Left lung (tissue), 10 donors: ENCODE data around the gene MED26. TPM values are rescaled to one million over a fixed set of nuclear protein-coding genes. Genes with fewer than 3 reads are reported as not detected.
"Not testable (repeated sequence)": the region's sequence is repeated elsewhere in the genome, so short reads cannot be mapped to it uniquely, and the experiment has no call there.

Source experiments
- ATAC-seq: fragments of 200-7000 bp; cut with Tn5 transposase; one replicate; pipeline ENCODE4 v1.9.1; 2020; ENCODE audit warnings: moderate library complexity
- DNase-seq, 4 donors: peaks; one replicate each; pipeline ENCODE4 v3.0.0-alpha.2; 2013 to 2020
- H3K27ac ChIP-seq, 2 donors: fragments of 200-600 bp; sonication (generic) in 1 of 2; one replicate each; pipeline versions ENCODE4 v1.5.0 to v1.8.0; 2020 to 2021
- H3K27me3 ChIP-seq, 2 donors: fragments of 200-600 bp; sonication (generic) in 1 of 2; one replicate each; pipeline versions ENCODE4 v1.5.0 to v1.8.0; 2020 to 2021
- H3K36me3 ChIP-seq, 2 donors: fragments of 200-600 bp; sonication (generic) in 1 of 2; one replicate each; pipeline versions ENCODE4 v1.5.0 to v1.8.0; 2020 to 2021
- H3K4me1 ChIP-seq, 2 donors: fragments of 200-600 bp; one replicate each; pipeline ENCODE4 v1.8.0; 2021
- H3K4me3 ChIP-seq, 2 donors: fragments of 200-600 bp; sonication (generic) in 1 of 2; one replicate each; pipeline versions ENCODE4 v1.5.0 to v1.8.0; 2020 to 2021; ENCODE audit warnings: mild to moderate bottlenecking in 1 of 2
- H3K9me3 ChIP-seq, 2 donors: fragments of 200-600 bp; sonication (generic) in 1 of 2; one replicate each; pipeline versions ENCODE4 v1.5.0 to v1.8.0; 2020 to 2021
- intact Hi-C, 2 donors: fragments of 100-400 bp; cut with DNase I; formaldehyde crosslinking; loops; one replicate each; pipeline versions ENCODE4 v1.11.2 to v1.14.2; 2022
- polyA plus RNA-seq, 6 donors: library from polyadenylated mRNA; unstranded; fragments of 120-200 nt; gene quantifications; one replicate each; pipeline ENCODE4 v1.2.1, GENCODE V29; 2013; ENCODE audit not compliant: insufficient read length in 6 of 6
- total RNA-seq, 2 donors: library from RNA; stranded (reverse); fragmentation: NEBNext Ultra II Directional; extraction: Animal tissue kit (Norgen Biotek cat#: 25700); gene quantifications; one replicate each; pipeline ENCODE4 v1.2.1, GENCODE V29; 2021
- TF ChIP-seq, protein P1 (sequence below), 2 donors: fragments of 200-600 bp; sonication (generic) in 1 of 2; IDR thresholded peaks; one replicate each; pipeline versions ENCODE4 v1.5.0 to v1.8.0; 2021; ENCODE audit warnings: antibody characterized with exemption in 2 of 2
- donor health status: DM: no; HTN: yes; CAD: no.
- donor health status: DM: no; HTN: no; CAD: no.

Gene MED26
- total and polyA plus RNA-seq, 8 donors = 7.0 to 10.3 (median 8.8) TPM

DNA sequence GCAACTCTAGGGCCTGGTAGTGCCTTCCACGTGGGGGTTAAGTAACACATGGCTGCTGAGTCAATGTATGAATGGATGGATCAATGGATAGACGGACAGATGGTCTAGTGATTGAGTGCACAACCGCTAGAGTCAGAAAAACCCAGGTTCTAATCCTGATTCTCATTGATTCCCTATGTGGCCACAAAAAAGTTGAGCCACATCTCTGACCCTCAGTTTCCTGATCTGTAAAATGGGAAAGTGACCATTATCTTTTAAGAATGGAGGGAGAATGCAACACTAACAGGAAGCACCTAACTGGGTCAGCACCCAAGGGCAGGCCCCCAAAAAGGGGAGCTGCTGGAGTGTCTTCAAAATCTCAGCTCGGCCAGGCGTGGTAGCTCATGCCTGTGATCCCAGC is 29.4 kb upstream of the MED26 start:
- peaks cover 0 to 62% of the 10 kb centered on the region in 2 donors for H3K36me3 ChIP-seq
- ATAC-seq = no peak
- no peaks in the 10 kb centered on the region for H3K27me3 ChIP-seq
- intact Hi-C loops = no loop called here
- TF ChIP-seq, protein P1, sequence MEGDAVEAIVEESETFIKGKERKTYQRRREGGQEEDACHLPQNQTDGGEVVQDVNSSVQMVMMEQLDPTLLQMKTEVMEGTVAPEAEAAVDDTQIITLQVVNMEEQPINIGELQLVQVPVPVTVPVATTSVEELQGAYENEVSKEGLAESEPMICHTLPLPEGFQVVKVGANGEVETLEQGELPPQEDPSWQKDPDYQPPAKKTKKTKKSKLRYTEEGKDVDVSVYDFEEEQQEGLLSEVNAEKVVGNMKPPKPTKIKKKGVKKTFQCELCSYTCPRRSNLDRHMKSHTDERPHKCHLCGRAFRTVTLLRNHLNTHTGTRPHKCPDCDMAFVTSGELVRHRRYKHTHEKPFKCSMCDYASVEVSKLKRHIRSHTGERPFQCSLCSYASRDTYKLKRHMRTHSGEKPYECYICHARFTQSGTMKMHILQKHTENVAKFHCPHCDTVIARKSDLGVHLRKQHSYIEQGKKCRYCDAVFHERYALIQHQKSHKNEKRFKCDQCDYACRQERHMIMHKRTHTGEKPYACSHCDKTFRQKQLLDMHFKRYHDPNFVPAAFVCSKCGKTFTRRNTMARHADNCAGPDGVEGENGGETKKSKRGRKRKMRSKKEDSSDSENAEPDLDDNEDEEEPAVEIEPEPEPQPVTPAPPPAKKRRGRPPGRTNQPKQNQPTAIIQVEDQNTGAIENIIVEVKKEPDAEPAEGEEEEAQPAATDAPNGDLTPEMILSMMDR (IDR thresholded peaks at IDR 0.05) = no peak
- no peak overlapping the region for H3K4me3 ChIP-seq
- peaks cover 13 to 38% of the 10 kb centered on the region in 2 donors for H3K4me1 ChIP-seq
- H3K9me3 ChIP-seq = no peaks in the 10 kb centered on the region
- H3K27ac ChIP-seq = no peak overlapping the region
- DNase-seq = no peak

DNA sequence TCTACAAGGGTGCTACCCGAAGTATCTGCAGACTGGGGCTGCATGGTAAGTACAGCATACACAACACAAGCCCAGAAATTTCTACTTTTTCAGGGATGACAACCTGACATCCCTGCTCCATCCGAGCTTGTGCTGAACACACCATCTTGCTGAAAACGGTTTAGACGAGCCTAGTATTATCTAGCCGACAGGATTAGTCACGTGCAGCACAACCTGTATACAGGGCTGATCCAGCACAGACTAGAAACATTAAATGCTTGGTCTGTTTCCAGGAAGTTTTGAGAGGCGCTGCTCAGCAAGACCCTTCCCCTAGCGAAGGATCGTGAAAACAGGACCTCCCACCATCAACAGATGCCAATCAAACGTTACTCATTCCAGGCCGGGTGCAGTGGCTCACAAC is 27.7 kb upstream of the MED26 start:
- Histone ChIP-seq H3K27ac (no peak overlapping the region), H3K4me1 (peaks cover 8 to 31% of the 10 kb centered on the region in 2 donors), H3K36me3 (peaks cover 0 to 77% of the 10 kb centered on the region in 2 donors), H3K9me3 (no peaks in the 10 kb centered on the region), H3K27me3 (no peaks in the 10 kb centered on the region), H3K4me3 (no peak overlapping the region)
- intact Hi-C loops = no loop called here
- DNase-seq = no peak
- ATAC-seq = no peak
- TF ChIP-seq, protein P1 (IDR thresholded peaks at IDR 0.05) = no peak

DNA sequence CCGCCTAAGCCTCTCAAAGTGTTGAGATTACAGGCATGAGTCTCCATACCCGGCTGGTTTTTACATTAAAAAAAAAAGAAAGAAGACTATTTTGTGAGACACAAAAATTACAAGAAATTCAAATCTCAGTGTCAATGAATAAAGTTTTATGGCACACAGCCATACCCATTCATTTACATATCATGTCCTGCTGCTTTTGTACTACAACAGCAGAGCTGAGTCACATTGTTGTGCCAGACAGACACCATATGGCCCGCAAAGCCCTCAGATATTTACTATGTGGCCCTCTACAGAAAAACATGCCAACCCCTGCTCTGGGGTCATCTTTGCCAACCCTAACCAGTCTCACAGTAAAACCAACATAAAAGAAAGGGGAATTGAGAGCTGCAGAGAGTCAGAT is 26.6 kb upstream of the MED26 start:
- intact Hi-C loops = no loop called here
- no peaks in the 10 kb centered on the region for H3K9me3 ChIP-seq
- H3K27me3 ChIP-seq = no peaks in the 10 kb centered on the region
- DNase-seq (no peak), ATAC-seq (no peak)
- H3K4me3 ChIP-seq = no peak overlapping the region
- H3K4me1 ChIP-seq = peaks cover 8 to 42% of the 10 kb centered on the region in 2 donors
- no peak overlapping the region for H3K27ac ChIP-seq
- TF ChIP-seq, protein P1 (IDR thresholded peaks at IDR 0.05) = no peak
- peaks cover 0 to 80% of the 10 kb centered on the region in 2 donors for H3K36me3 ChIP-seq

DNA sequence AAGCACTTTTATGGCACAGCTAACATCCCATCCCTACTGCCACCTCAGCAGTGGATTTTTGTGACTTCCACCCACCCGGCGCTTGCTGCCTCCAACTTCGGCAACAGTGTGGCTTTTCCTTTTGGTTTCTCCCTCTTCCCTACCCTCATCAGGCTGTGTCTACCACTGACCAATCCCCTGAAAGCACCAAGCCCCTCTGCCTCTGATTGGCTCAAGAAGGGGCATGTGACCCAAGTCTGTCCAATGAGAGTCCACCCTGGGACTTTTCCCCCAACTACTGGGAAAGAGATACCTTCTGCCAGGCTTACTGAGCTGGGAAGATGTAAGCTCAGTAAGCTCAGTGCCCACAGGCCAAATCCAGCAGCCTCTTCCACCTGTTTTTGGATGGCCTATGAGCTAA is 26.1 kb upstream of the MED26 start:
- peaks cover 0 to 83% of the 10 kb centered on the region in 2 donors for H3K36me3 ChIP-seq

DNA sequence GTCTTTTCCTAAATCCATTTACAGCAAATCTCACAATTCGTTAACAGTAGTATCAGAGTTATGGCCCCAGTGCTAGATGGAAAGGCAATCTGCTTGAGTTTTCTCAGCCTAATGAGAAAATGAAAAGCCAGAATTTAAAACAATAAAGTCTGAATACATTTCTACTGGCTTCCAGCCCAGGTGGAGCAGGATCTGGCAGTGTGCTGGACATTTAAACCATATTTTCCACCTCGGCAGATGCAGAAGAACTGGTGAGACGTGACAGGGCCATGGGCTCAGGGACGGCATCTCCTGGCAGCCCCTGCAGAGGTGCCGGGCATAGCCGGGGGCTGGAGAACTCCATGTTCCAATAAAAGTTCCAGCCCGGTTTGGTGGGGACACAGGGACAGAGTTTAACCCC is 24.9 kb upstream of the MED26 start:
- no peak overlapping the region for H3K4me3 ChIP-seq
- H3K4me1 ChIP-seq = peaks cover 0 to 28% of the 10 kb centered on the region in 2 donors
- no peaks in the 10 kb centered on the region for H3K27me3 ChIP-seq
- no peak overlapping the region for H3K27ac ChIP-seq
- no peaks in the 10 kb centered on the region for H3K9me3 ChIP-seq
- no peak for ATAC-seq
- DNase-seq = no peak
- TF ChIP-seq, protein P1 (IDR thresholded peaks at IDR 0.05) = no peak
- intact Hi-C loops = no loop called here
- H3K36me3 ChIP-seq = peaks cover 0 to 88% of the 10 kb centered on the region in 2 donors

More for the DNA sequence above, 26.1 kb upstream of the MED26 start:
- peaks cover 6 to 40% of the 10 kb centered on the region in 2 donors for H3K4me1 ChIP-seq
- no peaks in the 10 kb centered on the region for H3K9me3 ChIP-seq
- no peak overlapping the region for H3K4me3 ChIP-seq
- no peaks in the 10 kb centered on the region for H3K27me3 ChIP-seq
- TF ChIP-seq, protein P1 (IDR thresholded peaks at IDR 0.05) = no peak
- no peak overlapping the region for H3K27ac ChIP-seq
- DNase-seq (no peak), ATAC-seq (no peak)
- intact Hi-C loops = no loop called here

DNA sequence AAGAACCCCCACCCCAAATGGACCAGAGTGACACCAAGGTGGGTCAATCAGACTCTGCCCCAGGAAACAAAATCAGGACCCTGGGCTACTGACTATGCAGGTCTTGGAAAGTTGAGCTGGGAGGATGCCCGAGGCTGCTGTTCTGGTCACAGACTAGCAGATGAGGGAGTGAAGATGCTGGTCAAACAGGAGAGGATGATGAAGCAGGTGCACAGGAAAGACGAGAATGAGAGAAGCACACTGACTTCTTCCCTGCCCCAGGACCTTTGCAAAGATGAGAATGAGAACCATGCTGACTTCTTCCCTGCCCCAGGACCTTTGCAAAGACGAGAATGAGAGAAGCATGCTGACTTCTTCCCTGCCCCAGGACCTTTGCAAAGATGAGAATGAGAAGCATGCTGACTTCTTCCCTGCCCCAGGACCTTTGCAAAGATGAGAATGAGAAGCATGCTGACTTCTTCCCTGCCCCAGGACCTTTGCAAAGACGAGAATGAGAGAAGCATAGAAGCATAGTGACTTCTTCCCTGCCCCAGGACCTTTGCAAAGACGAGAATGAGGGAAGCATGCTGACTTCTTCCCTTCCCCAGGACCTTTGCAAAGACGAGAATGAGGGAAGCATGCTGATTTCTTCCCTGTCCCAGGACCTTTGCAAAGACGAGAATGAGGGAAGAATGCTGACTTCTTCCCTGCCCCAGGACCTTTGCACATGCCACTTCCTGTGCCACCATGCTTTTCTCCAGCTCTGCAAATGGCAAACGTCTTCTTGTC is 23.6 kb upstream of the MED26 start:
- ATAC-seq, H3K27ac ChIP-seq, H3K4me3 ChIP-seq, H3K9me3 ChIP-seq, H3K27me3 ChIP-seq, intact Hi-C loops, DNase-seq: not testable (repeated sequence)
- H3K36me3 ChIP-seq = peaks cover 0 to 88% of the 10 kb centered on the region in 2 donors
- H3K4me1 ChIP-seq = peaks cover 0 to 17% of the 10 kb centered on the region in 2 donors
